NCI-H345 treated with DMSO at 0.1 percent for 48 hours (cell line): ENCODE results near the gene ADAM12.
"Not testable (repeated sequence)": the region's sequence is repeated elsewhere in the genome, so short reads cannot be mapped to it uniquely, and the experiment has no call there.

Experiments used
- DNase-seq: peaks from one replicate; lab custom pipeline; 2025; ENCODE audit not compliant: unreplicated experiment; lab: John Stamatoyannopoulos, UW

The ADAM12 gene

GRCh38 chr10:126186766-126187165, 201.5 kb downstream of the ADAM12 start:
- no peak for DNase-seq

DNA sequence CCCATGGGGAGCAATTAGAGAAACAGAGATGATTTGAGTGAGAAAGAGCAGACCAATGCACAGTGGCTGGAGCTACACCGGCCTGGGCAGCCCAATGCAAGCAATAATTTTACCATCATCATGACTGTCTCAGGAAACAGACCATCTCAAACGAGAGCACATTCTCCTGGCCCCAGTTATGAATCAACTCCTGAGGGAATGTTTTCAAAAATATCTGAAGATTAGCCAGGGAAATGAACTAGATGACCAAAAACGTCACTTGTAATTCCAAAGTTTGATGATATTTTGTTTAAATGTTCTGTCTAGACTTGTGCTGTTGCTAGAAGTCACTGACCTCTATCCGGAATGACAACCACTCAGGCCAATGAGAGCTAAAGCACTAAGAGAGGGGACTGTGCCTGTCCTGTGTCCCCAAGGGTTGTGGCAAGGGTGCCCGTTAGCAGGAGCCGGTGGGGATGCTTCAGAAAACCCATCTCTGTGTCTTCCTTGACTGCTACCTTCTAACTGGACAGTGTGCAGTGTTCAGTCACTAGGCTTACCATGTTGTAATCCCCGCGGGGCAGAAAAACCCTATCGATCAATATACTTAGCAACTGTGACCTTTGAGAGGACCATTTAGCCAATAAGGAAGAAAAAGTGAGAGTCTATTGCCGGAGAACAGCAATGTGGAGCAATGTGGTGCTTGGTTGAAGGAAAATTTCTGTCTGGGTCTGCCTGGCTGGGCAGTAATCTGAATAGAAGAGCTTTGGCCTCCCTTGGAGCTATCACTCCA, 202.4 kb downstream of the ADAM12 start:
- DNase-seq = no peak

- no peak for DNase-seq
Observed at GRCh38 chr10:126181626-126182025, 206.7 kb downstream of the ADAM12 start.

DNA sequence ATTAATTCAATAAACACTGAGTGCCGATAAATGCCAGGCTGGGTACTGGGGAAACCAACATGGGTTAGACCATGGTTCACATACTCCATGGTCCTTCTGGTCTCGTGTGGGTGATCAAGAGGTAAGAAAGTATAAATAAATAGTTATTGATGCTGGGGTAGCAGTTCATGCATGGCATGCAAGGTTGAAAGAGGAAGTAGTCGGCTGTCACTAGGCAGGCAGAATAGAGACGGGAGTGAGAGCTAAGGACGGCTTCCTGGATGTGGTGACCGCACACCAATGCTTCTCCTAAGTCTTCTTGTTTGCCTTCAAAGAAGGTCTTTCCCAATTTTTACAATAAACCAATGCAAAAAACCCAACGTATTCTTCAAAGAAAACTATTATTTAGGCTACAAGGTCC, 208.6 kb downstream of the ADAM12 start:
- no peak for DNase-seq

DNA sequence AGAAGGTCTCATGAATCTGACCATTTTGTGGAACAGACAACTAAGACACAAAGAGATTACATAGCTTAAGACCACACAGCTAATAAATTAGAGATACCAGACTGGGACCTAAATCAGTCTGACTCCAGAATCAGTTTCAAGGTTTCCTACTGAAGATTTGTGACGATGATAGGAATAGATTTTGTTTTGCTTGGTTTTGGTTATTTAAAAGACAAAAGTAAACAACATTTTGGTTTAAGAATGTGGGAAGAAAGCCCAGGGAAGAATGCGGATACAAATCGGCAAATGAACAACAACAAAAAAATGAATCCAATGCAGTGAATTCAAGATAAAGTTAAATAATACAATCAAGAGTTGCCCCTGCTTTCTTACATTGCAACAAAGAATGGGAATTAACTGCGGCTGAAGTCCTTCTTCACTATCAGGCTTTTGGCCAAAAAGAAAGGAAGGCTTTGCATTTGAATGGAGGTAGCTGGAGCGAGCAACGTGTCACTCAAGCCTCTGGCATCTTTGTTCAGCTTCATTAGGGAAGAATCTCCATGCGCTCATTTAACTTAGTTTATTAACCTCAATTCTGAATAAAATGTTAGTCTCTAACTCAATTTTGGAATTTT, 210.8 kb downstream of the ADAM12 start:
- DNase-seq = no peak

DNA sequence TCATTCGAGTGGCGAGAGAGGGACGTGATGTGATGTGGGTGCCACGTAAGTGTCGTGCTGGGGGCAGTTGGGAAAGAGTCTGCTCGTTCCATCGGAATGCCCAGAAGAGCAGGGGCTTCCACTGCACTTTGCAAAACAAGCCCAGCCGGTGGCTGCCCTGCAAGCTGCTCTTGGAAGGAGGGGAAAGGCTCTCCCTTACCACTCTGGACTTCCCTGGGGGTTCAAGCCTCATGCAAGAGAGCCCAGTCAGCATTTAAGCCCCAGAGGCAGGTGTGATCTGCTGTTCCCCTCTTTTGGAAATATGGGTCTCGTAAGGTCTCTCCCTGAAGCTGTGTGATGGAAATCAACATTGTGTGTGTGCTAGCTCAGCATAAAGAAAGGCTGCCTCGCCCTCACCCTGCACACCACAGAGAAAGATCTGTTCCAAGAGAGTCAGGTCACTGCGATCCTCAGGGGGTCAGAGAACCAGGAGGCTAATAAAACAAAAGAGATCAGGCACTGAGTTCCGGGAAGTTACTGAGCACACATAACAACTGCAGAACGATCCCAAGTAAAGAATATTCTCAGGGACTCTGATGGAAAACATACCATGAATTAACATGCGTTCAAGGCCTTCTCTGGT, 212.5 kb downstream of the ADAM12 start:
- no peak for DNase-seq

- DNase-seq = not testable (repeated sequence)
Observed at GRCh38 chr10:126172755-126173154, 215.5 kb downstream of the ADAM12 start.

- no peak for DNase-seq
Observed at GRCh38 chr10:126171555-126171954, 216.7 kb downstream of the ADAM12 start.

DNA sequence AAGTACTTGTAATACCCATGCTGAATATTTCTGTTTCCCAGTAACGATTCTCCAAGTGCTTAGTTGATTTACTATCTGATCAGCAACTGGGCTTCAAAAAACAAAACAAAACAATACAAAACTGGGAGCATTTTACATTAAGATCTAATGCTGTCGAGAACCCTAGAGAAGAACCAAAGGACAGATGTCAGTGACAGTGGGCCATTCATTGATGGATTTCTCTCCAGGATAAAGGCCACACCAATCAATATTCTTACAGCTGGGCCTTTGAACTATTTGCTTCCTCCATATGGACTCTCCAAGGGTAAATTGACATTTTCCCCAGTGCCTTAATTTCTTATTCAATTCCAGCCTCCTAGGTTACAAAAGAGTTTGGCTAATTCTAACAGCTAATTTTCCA, 217.5 kb downstream of the ADAM12 start:
- no peak for DNase-seq

DNA sequence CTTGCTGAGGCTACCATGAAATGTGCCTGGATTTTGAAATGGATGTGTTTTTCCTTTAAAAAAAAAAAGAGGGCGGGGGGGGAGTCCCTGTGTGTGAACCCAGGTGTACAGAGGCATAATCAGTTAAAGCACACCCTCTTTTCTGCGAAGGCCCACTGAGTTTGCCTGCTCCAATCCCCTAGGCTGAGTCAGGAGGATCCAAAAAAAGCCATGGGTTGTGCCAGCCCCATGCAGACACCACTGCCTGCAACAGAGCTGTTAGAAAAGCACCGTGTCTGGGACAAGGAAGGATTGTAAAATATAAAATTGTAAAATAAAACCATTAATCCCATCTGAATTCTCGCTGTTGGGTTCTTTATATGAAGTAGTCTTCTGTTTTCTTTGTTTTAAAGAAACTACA, 217.9 kb downstream of the ADAM12 start:
- no peak for DNase-seq

- DNase-seq = no peak
Observed at GRCh38 chr10:126169899-126170298, 218.4 kb downstream of the ADAM12 start.

- DNase-seq = no peak
Observed at GRCh38 chr10:126166797-126167196, 221.5 kb downstream of the ADAM12 start.

- no peak for DNase-seq
Observed at GRCh38 chr10:126165874-126166273, 222.4 kb downstream of the ADAM12 start.

DNA sequence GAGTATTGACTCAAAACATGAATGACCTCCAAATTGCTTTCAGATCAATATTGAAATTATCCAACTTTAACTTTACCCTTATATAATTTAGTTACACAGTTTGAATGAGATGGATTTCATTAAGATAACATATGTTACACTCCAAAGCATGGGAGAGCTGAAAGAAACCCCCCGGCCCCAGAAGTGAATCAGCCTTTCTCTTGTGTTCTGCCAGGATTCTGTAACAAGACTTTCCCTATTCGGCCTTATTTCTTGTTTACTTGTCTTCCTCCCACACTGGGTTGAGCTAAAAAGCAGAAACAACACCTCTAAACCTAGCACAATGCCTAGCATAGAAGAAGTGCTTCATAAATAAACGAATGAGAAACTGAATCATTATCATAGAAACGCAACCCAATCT, 224.8 kb downstream of the ADAM12 start:
- DNase-seq = no peak

DNA sequence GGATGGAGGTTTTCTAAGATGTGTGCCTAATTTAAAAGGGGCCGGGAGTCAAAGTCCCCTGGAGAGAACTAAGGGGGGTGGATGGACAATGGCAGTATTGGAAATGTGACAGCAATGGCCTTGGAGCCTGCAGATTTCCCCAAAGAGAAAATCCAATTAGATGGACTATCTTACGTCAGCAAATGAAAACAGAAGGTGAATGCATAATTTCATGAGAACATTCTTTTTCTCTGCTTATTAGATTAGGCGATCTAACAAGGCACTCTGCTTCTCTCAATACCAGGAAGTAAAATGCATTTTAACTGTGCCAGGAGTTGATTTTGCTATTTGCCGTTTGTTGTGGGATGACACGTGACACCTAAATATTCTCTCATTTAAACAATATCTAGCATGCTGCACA, 226.6 kb downstream of the ADAM12 start:
- no peak for DNase-seq

GRCh38 chr10:126160971-126161630, 227.2 kb downstream of the ADAM12 start:
- DNase-seq = no peak

DNA sequence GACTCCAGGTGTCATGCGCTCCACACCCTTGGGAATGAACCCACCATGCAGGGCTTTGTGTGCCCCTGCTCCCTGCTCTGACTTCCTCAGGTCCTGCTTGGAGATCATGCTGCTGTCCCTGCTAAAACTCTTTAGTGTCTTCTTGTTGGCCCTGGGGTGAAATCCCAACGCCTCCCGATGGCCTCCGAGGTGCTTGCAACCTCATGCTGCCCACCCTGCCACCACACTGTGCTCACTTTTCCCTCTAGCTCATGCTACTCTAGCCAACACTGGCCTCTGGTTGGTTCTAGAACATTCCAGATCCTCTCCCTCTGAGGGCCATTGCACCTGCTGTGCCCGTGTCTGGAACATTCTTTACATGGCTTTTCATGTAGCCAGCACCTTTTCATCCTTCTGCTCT, 227.7 kb downstream of the ADAM12 start:
- DNase-seq = no peak

- no peak for DNase-seq
Observed at GRCh38 chr10:126158133-126158892, 230.0 kb downstream of the ADAM12 start.

DNA sequence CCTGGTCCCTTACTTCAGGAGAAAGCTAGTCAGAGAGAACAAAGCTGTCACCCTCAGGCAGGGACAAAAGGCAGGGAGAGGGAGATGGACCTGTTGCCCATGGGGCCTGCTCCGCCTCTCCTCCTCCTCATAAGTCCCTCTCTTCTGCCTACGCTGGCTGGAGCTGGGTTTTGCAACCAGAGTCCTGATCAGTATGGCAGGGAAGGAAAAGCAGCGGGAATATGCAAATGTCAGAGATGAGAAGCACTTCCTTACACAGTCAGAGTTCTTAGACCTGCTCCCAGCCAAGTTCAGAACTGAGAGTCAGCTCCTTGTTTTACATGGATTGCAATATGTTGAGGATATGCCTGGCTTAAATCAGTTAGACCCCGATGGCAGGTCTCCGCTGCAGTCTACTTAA, 231.1 kb downstream of the ADAM12 start:
- no peak for DNase-seq

GRCh38 chr10:126156503-126156902, 231.8 kb downstream of the ADAM12 start:
- no peak for DNase-seq

DNA sequence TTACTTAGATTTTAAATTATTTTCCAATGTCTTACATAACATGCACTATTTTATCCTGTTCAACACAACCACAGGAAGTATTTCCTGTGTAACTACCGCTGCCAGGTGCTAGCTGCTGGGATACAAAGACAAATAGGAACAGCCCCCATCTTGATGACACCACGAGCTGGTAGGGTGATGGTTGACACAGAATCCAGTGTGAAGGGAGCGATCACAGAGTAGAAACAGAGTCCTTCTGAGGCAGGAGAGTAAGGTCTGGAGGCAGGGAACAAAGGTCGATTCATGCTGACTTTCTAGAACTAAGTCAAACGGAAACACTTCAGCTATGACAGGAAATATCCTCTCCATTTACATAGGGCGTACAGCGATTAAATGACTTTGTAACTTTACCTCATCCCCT, 232.3 kb downstream of the ADAM12 start:
- no peak for DNase-seq
